Activated CD4-positive, CD25-positive, alpha-beta regulatory T cell treated with anti-CD3 and anti-CD28 coated beads, Interleukin-2, amount 50 U/mL, for 16 hours (primary cell): ENCODE results near the gene SDR39U1.

Experiments
- DNase-seq: peaks from one replicate; pipeline ENCODE4 v3.0.0-alpha.2; 2020; ENCODE audit warnings: low read depth, low spot score

SDR39U1 gene

DNA sequence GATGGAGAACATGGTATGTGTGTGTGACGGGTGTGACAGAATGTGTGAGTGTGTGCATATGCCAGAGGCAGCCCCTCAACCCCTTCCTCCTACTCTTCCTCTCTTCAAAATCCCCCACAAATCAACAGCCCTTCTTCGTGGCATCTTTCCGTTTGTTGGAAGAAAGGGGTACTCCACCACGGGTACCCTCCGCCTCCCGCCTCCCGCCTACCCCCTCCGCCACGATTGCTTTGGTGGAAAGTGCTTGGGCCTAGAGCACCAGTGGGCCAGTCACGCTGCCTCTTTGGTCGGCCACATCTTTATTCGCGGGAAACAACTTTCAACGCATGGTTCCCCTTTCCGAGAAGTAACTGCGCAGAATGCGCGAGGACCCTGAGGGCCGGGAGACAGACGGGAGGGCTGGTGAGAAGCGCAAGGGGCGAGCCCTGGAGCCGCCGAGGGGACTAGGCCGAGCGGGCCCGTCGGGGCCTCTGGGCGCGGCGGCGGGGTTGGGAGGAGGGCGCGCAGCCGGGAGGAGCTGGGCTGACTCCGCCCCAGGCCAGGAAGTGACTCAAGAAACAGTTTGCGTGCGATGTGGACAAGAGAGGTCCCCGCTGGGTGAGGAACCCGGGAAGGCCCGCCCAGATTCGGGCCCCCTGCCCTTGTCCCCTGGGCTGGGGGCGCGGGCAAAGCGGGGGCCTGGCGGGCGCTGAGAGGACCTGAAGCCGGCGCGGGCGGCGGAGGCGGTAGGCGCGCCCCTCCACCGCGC is 13.0 kb downstream of the SDR39U1 start, which contains the start of the genes CBLN3 and KHNYN:
TSS of gene CBLN3 (minus strand) at position 274 of the 748 bp plus-strand sequence. CDS start 614 bp downstream, outside the sequence.
TSS of gene KHNYN (plus strand) at position 560 of the 748 bp plus-strand sequence. CDS start 777 bp downstream, outside the sequence.
- DNase-seq = peak; percentile 73

- DNase-seq = no peak
Measured at GRCh38 chr14:24428628-24429394, 13.8 kb downstream of the SDR39U1 start.

- DNase-seq = no peak
Measured at GRCh38 chr14:24427537-24428508, 14.8 kb downstream of the SDR39U1 start.

DNA sequence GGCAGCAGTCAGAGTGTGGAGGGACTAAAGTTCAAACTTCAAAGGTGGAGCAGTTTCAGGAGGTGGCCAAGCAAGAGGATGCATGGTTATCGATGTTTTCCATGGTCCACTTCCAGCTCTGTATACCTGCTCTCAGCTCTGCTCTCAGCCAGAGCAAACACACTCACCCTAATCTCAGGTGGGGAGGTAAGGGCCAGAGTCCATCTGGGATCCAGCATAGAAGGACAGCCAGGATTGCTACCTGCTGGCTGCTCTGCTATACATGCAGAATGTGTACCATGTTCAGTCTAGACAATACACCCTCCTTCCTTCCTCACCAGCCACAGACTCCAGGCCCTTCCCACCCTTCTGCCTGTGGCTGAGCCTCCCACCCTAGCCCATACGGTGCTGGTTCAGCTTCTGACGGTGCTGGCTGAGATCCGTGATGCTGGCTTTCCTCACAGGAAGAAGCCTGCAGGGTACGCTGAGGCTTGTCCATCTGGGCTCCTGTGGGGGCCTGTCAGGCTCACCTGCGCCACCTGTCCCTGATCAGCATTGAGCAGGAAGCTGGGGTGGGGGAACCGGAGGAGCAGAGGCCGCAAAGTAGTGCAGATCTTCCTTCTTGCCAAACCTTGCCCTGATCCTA is 15.6 kb downstream of the SDR39U1 start:
- DNase-seq = no peak

GRCh38 chr14:24426150-24426911 is 16.2 kb downstream of the SDR39U1 start:
- no peak for DNase-seq

DNA sequence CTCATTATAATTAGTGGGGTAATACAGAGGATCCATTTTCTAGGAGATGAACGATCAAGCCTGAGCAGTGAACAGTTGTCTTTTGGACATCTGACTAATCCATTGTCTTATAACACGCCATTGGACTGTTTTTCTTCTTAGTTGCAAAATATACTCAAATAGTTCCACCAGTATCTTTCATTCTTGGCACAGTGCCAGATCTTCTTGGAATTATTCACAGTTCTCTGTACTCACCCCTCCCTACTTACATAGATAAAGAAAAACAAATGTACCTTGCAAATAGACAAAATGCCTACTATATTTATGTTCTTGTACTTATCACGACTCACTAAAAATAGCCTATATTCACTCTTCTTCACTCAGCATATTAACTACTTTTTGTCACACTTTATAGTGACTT is 16.9 kb downstream of the SDR39U1 start:
- no peak for DNase-seq

DNA sequence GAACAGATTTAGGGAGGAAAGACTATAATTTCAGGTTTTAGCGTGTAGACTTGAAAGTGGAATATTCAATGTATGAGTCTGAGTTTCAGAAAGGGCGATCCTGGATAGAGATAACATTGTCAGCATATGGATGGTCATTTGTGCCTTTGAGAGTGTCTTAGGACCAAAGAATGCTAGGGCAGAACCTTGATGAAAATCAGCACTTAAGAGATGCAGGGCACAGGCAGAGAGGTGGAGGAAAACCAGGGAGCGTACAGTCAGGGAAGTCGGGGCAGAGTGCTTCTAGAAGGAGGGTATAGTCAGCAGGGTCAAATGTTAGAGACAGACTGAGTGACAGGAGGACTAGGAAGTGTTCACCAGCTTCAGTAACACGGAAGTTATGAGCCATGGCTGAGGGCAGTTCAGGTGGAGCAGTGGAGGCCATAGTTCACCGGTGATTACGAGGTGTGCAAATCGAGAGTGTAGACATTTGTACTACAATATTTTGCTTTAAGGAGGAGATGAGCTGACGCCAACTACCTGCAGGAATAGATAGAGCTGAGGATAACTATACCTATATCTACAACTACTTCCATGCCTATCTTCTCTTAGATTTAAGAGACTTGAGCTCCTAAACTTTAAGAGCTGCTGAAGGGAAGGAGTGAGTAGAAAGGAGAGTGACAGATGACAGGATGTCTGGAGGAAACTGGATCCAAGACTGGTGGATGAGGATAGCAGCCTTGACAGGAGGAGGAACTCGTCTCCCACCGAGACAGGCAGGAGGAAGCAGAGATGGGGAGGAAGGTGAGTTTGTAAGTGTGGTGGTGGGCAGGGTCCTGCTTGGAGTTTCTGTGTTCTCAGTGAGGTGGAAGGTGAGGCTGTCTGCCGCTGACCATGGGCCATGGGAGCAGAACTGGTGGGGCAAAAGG is 19.6 kb downstream of the SDR39U1 start:
- no peak for DNase-seq

DNA sequence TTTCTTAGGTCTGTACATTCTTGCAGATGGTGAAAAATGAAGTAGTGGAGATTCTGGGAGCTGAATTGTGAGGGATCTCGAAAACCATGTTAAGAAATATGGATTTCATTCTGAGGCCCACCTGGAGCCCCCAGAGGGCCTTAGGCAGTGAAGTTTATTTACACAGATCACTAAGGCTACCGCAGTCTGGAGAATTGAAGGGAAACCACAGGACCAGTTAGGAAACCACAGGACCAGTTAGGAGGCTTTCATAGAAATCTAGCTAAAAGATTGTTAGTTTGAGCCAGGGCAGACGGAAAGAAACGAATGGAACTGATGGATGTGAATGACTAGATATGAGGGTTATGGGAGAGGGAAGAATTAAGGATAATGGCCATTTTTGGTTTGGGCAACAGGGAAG is 20.3 kb downstream of the SDR39U1 start:
- no peak for DNase-seq

DNA sequence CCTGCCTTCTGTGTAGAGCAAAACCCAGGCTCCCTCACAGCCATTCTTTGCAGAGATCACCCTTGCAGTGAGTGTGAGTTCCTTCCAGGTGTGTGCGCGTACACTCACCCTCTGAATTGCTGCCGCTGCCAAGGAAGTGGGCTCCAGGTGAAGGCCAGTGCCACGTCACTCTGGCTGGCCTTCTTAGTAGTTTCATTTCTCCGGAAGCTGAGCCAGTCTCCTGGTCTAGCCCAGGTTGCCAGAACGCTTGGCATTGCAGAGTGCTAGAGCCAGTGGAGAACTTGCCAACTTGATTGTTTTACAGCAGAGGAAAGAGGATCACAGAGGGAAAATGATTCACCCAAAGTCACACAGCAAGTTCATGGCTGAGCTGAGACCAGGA is 24.1 kb downstream of the SDR39U1 start:
- no peak for DNase-seq

DNA sequence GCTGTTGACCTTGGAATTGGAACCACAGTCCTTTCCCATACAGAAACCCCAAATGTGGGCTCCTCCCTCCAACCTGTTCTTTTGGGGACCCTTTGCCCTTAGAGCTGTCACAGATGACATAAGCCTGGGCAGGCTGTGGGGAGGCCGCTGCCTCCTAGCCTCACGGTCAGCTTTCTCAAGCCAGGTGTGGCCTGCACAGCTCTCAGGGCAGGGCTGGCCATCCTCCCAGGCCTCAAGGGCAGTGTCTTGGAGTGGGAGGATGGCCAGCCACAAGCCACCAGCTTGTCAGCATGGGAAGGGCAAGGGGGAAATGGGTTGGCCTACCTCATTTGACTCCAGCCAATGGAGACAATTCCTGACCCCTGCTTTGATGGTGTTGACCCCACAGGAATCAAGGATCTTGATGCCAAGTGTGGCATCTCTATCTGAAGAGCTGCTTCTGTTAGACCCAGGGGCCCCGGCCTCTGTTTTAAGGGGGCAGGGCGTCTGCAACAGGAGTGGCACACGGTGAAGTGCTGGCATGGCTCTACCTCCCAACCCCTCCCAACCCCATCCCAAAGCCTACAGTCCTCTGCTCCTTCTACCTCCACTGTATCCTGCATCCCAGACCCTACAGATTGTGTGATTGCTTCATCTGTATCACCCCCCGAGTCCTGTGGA is 24.6 kb downstream of the SDR39U1 start:
- no peak for DNase-seq

- no peak for DNase-seq
Measured at GRCh38 chr14:24416932-24417619, 25.5 kb downstream of the SDR39U1 start.

DNA sequence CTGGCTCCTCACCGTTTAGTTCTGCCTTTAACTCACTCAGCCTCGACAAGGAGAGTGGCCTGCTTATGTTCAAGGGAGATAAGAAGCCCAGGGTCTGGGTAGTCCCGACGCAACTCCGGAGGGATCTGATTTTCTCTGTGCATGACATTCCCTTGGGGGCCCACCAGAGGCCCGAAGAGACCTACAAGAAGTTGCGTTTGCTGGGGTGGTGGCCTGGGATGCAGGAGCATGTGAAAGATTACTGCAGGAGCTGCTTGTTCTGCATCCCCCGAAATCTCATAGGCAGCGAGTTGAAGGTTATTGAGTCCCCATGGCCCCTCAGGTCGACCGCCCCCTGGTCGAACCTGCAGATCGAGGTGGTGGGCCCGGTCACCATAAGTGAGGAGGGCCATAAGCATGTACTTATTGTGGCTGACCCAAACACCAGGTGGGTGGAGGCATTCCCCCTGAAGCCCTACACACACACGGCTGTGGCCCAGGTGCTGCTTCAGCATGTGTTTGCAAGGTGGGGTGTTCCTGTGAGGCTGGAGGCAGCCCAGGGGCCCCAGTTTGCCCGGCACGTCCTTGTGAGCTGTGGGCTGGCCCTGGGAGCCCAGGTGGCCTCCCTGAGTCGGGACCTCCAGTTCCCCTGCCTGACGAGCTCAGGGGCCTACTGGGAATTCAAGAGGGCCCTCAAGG is 26.2 kb downstream of the SDR39U1 start:
- no peak for DNase-seq

GRCh38 chr14:24415421-24416253 is 26.9 kb downstream of the SDR39U1 start:
- DNase-seq = no peak

DNA sequence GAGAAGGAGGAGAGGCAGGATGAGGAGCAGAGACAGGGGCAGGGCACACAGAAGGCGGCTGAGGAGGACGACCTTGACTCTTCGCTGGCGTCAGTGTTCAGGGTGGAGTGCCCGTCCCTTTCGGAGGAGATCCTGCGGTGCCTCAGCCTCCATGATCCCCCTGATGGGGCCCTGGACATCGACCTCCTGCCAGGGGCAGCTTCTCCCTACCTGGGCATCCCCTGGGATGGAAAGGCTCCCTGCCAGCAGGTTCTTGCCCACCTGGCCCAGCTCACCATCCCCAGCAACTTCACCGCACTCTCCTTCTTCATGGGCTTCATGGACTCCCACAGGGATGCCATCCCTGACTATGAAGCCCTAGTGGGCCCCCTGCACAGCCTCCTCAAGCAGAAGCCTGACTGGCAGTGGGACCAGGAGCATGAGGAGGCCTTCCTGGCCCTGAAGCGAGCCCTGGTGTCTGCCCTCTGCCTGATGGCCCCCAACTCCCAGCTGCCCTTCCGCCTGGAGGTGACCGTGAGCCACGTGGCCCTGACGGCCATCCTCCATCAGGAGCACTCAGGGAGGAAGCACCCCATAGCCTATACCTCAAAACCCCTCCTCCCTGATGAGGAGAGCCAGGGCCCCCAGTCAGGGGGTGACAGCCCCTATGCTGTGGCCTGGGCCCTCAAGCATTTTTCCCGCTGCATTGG is 27.7 kb downstream of the SDR39U1 start:
- DNase-seq = no peak

- DNase-seq = no peak
Measured at GRCh38 chr14:24414077-24414476, 28.5 kb downstream of the SDR39U1 start.
